ENCODE data around the gene NPFF. TPM values are rescaled to one million over a fixed set of nuclear protein-coding genes. Genes with fewer than 3 reads are reported as not detected.
"Not testable (repeated sequence)": the region's sequence is repeated elsewhere in the genome, so short reads cannot be mapped to it uniquely, and the experiment has no call there.

NPFF gene
- total RNA-seq, 2 donors from 2014 or later, result not detected

DNA sequence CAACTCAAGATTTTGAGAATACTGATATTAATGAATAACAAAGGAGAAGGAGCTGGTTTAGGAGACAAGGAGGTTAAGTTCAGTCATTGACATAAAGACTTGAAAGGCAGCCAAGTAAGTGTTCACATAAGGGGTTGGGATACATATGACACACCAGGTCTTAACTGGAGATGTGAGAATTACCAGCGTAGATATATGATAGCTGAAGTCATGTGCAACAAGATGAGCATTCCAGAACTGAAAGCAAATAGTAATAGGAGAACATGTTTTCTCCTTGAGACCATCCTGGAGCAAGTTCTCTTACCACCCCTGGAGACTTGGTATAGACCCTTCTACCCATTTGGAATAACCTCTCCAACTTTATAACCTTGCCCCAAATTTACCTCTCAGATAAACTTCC is 43.3 kb upstream of the NPFF start:
- Mint-ChIP-seq H3K4me3 (no peak overlapping the region), H3K36me3 (ENCODE audit: low read depth) (peaks cover 35% of the 10 kb centered on the region), H3K27ac (no peak overlapping the region), H3K4me1 (no peaks in the 10 kb centered on the region), H3K9me3 (no peaks in the 10 kb centered on the region), H3K27me3 (ENCODE audit: insufficient read depth) (no peaks in the 10 kb centered on the region)
- no peak for DNase-seq
- WGBS, 2 experiments (ENCODE audit: insufficient coverage in 1 of 2, insufficient read length in 1 of 2), result 100% methylated on average over 1 of the region's 1 CpG
- no peaks in the 10 kb centered on the region for H3K9me3 ChIP-seq (ENCODE audit: control insufficient read depth, low read length)
- H3K27ac ChIP-seq (ENCODE audit: low read depth, low read length), result no peak overlapping the region
- peaks cover 27% of the 10 kb centered on the region for H3K36me3 ChIP-seq (ENCODE audit: control insufficient read depth, insufficient read depth, low read length)
- H3K9ac ChIP-seq (ENCODE audit: extremely low read depth, low read length, poor library complexity, severe bottlenecking), result no peak overlapping the region
- no peaks in the 10 kb centered on the region for H3K4me1 ChIP-seq (ENCODE audit: control insufficient read depth, insufficient read depth, low read length)
- no peaks in the 10 kb centered on the region for H3K27me3 ChIP-seq (ENCODE audit: control insufficient read depth, insufficient read depth, low read length, poor library complexity, severe bottlenecking)
- TF ChIP-seq, protein P1, sequence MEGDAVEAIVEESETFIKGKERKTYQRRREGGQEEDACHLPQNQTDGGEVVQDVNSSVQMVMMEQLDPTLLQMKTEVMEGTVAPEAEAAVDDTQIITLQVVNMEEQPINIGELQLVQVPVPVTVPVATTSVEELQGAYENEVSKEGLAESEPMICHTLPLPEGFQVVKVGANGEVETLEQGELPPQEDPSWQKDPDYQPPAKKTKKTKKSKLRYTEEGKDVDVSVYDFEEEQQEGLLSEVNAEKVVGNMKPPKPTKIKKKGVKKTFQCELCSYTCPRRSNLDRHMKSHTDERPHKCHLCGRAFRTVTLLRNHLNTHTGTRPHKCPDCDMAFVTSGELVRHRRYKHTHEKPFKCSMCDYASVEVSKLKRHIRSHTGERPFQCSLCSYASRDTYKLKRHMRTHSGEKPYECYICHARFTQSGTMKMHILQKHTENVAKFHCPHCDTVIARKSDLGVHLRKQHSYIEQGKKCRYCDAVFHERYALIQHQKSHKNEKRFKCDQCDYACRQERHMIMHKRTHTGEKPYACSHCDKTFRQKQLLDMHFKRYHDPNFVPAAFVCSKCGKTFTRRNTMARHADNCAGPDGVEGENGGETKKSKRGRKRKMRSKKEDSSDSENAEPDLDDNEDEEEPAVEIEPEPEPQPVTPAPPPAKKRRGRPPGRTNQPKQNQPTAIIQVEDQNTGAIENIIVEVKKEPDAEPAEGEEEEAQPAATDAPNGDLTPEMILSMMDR (conservative IDR thresholded peaks at IDR 0.05), result no peak
- no peak overlapping the region for H3K4me3 ChIP-seq (ENCODE audit: low read length)

DNA sequence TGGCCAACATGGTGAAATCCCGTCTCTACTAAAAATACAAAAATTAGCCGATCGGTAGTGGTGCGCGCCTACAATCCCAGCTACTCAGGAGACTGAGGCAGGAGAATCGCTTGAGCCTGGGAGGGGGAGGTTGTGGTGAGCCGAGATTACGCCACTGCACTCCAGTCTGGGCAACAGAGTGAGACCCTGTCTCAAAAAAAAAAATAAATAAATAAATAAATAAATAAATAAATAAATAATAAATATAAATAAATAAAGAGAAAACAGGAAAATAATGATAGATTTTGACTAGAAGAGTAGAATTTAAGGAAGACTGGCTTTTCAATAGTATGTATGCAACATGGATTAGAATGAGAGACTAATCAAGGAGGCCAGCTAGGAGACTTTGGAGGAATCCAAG is 42.8 kb upstream of the NPFF start:
- H3K27me3 Mint-ChIP-seq (ENCODE audit: insufficient read depth); H3K9me3 ChIP-seq (ENCODE audit: control insufficient read depth, low read length); H3K9ac ChIP-seq (ENCODE audit: extremely low read depth, low read length, poor library complexity, severe bottlenecking); DNase-seq; H3K4me1 Mint-ChIP-seq; H3K4me3 ChIP-seq (ENCODE audit: low read length); H3K4me3 Mint-ChIP-seq; H3K9me3 Mint-ChIP-seq; H3K27ac ChIP-seq (ENCODE audit: low read depth, low read length); H3K4me1 ChIP-seq (ENCODE audit: control insufficient read depth, insufficient read depth, low read length); H3K27ac Mint-ChIP-seq; H3K27me3 ChIP-seq (ENCODE audit: control insufficient read depth, insufficient read depth, low read length, poor library complexity, severe bottlenecking): not testable (repeated sequence)
- WGBS, 2 experiments (ENCODE audit: insufficient coverage in 1 of 2, insufficient read length in 1 of 2), result 90 to 97% methylated on average over 2 to 6 of the region's 8 CpGs
- H3K36me3 Mint-ChIP-seq (ENCODE audit: low read depth), result peaks cover 35% of the 10 kb centered on the region
- peaks cover 29% of the 10 kb centered on the region for H3K36me3 ChIP-seq (ENCODE audit: control insufficient read depth, insufficient read depth, low read length)

DNA sequence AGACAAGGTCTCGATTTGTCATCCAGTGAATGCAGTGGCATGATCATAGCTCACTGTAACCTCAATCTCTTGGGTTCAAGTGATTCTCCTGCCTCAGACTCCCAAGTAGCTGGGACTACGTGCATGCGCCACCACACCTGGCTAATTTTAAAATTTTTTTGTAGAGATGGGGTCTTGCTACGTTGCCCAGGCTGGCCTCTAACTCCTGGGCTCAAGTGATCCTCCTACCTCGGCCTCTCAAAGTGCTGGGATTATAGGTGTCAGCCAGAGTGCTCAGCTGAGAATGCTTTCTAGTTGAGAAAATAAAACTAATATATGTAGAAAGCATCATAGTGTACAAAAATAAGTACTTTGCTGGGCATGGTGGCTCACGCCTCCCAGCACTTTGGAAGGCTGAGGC is 41.1 kb upstream of the NPFF start:
- not testable (repeated sequence) for H3K9ac ChIP-seq (ENCODE audit: extremely low read depth, low read length, poor library complexity, severe bottlenecking); H3K4me1 Mint-ChIP-seq; DNase-seq; H3K27me3 Mint-ChIP-seq (ENCODE audit: insufficient read depth); H3K27ac ChIP-seq (ENCODE audit: low read depth, low read length); H3K4me3 ChIP-seq (ENCODE audit: low read length); H3K27me3 ChIP-seq (ENCODE audit: control insufficient read depth, insufficient read depth, low read length, poor library complexity, severe bottlenecking); H3K27ac Mint-ChIP-seq; H3K4me3 Mint-ChIP-seq; H3K9me3 ChIP-seq (ENCODE audit: control insufficient read depth, low read length); H3K9me3 Mint-ChIP-seq; H3K4me1 ChIP-seq (ENCODE audit: control insufficient read depth, insufficient read depth, low read length)
- peaks cover 36% of the 10 kb centered on the region for H3K36me3 Mint-ChIP-seq (ENCODE audit: low read depth)
- WGBS, 2 experiments (ENCODE audit: insufficient coverage in 1 of 2, insufficient read length in 1 of 2), result 93 to 100% methylated on average over 6 of the region's 6 CpGs
- H3K36me3 ChIP-seq (ENCODE audit: control insufficient read depth, insufficient read depth, low read length), result peaks cover 29% of the 10 kb centered on the region

DNA sequence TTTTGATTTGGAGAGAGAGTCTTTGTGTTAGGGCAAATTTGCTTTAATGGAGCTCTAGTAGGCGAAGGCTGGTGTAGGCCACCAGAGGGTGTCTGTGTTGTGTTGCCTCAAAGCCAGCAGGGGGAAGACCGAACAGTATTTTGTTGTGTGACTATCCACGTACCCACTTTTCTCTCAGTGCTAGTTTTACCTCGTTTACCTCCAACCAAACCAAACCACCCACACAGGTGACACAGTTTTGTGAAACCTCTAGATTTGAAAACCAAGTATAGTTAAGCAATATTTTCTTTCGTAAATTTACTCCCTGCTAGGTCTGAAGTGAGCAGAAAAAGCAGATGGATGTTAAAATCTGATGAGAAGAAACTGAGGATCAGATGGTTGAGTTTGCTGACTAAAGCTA is 36.3 kb upstream of the NPFF start:
- no peaks in the 10 kb centered on the region for H3K27me3 ChIP-seq (ENCODE audit: control insufficient read depth, insufficient read depth, low read length, poor library complexity, severe bottlenecking)
- peaks cover 39% of the 10 kb centered on the region for H3K36me3 ChIP-seq (ENCODE audit: control insufficient read depth, insufficient read depth, low read length)
- H3K4me3 ChIP-seq (ENCODE audit: low read length), result no peak overlapping the region
- H3K4me1 ChIP-seq (ENCODE audit: control insufficient read depth, insufficient read depth, low read length), result no peaks in the 10 kb centered on the region
- Mint-ChIP-seq H3K27ac (peak overlapping the region; percentile 57), H3K9me3 (no peaks in the 10 kb centered on the region), H3K4me1 (peaks cover 8% of the 10 kb centered on the region), H3K36me3 (ENCODE audit: low read depth) (peaks cover 34% of the 10 kb centered on the region), H3K27me3 (ENCODE audit: insufficient read depth) (no peaks in the 10 kb centered on the region), H3K4me3 (no peak overlapping the region)
- H3K9me3 ChIP-seq (ENCODE audit: control insufficient read depth, low read length), result no peaks in the 10 kb centered on the region
- WGBS, 2 experiments (ENCODE audit: insufficient coverage in 1 of 2, insufficient read length in 1 of 2), result 59 to 100% methylated on average over 1 to 5 of the region's 5 CpGs
- TF ChIP-seq, protein P1 (conservative IDR thresholded peaks at IDR 0.05), result peak; percentile 97
- DNase-seq, result peak; percentile 84
- H3K9ac ChIP-seq (ENCODE audit: extremely low read depth, low read length, poor library complexity, severe bottlenecking), result no peak overlapping the region
- H3K27ac ChIP-seq (ENCODE audit: low read depth, low read length), result no peak overlapping the region

Data from endodermal cell (in vitro differentiated cells).